ENCODE results near the gene COX10. TPM values are rescaled to one million over a fixed set of nuclear protein-coding genes. Genes with fewer than 3 reads are reported as not detected.
"Not testable (repeated sequence)": the region's sequence is repeated elsewhere in the genome, so short reads cannot be mapped to it uniquely, and the experiment has no call there.

Gene COX10
- total RNA-seq, 1 donor from 2014 or later = 33.5 TPM

- no peak overlapping the region for H3K27ac Mint-ChIP-seq
- H3K36me3 Mint-ChIP-seq (ENCODE audit: low read depth) = peaks cover 41% of the 10 kb centered on the region
- peaks cover 23% of the 10 kb centered on the region for H3K4me1 Mint-ChIP-seq
- no peak for DNase-seq
- H3K27me3 Mint-ChIP-seq = no peaks in the 10 kb centered on the region
- no peak overlapping the region for H3K4me3 Mint-ChIP-seq
- H3K9me3 Mint-ChIP-seq = peaks cover 12% of the 10 kb centered on the region
- intact Hi-C loops (cut with micrococcal nuclease) = loop anchor here (2.0 kb wide), 1 partner anchor 14 kb away; no protein-coding TSS in a partner anchor
Observed at GRCh38 chr17:14152721-14153120, 83.4 kb downstream of the COX10 start.

GRCh38 chr17:14153374-14153773 is 84.1 kb downstream of the COX10 start:
- DNase-seq = no peak
- peaks cover 39% of the 10 kb centered on the region for H3K36me3 Mint-ChIP-seq (ENCODE audit: low read depth)
- peaks cover 25% of the 10 kb centered on the region for H3K4me1 Mint-ChIP-seq
- peaks cover 12% of the 10 kb centered on the region for H3K9me3 Mint-ChIP-seq
- no peak overlapping the region for H3K27ac Mint-ChIP-seq
- H3K4me3 Mint-ChIP-seq = no peak overlapping the region
- intact Hi-C loops (cut with micrococcal nuclease) = loop anchor here (2.0 kb wide), 1 partner anchor 15 kb away; no protein-coding TSS in a partner anchor
- H3K27me3 Mint-ChIP-seq = no peaks in the 10 kb centered on the region

- Mint-ChIP-seq H3K4me3 (no peak overlapping the region), H3K36me3 (ENCODE audit: low read depth) (peaks cover 38% of the 10 kb centered on the region), H3K9me3 (peaks cover 12% of the 10 kb centered on the region), H3K27ac (peak overlapping the region; percentile 60), H3K4me1 (peaks cover 20% of the 10 kb centered on the region), H3K27me3 (no peaks in the 10 kb centered on the region)
- intact Hi-C loops (cut with micrococcal nuclease) = no loop called here
- DNase-seq = no peak
Observed at GRCh38 chr17:14156689-14157088, 87.4 kb downstream of the COX10 start.

- intact Hi-C loops (cut with micrococcal nuclease) = no loop called here
- H3K4me1 Mint-ChIP-seq = peaks cover 18% of the 10 kb centered on the region
- no peak overlapping the region for H3K27ac Mint-ChIP-seq
- peaks cover 6% of the 10 kb centered on the region for H3K9me3 Mint-ChIP-seq
- H3K27me3 Mint-ChIP-seq = no peaks in the 10 kb centered on the region
- peaks cover 35% of the 10 kb centered on the region for H3K36me3 Mint-ChIP-seq (ENCODE audit: low read depth)
- H3K4me3 Mint-ChIP-seq = no peak overlapping the region
- DNase-seq = no peak
Observed at GRCh38 chr17:14157822-14158221, 88.5 kb downstream of the COX10 start.

GRCh38 chr17:14158707-14159106 is 89.4 kb downstream of the COX10 start:
- H3K36me3 Mint-ChIP-seq (ENCODE audit: low read depth) = peaks cover 33% of the 10 kb centered on the region

GRCh38 chr17:14161419-14161818 is 92.1 kb downstream of the COX10 start:
- Mint-ChIP-seq H3K27me3 (no peaks in the 10 kb centered on the region), H3K4me3 (no peak overlapping the region), H3K4me1 (peaks cover 25% of the 10 kb centered on the region), H3K9me3 (no peaks in the 10 kb centered on the region), H3K27ac (no peak overlapping the region), H3K36me3 (ENCODE audit: low read depth) (peaks cover 32% of the 10 kb centered on the region)
- intact Hi-C loops (cut with micrococcal nuclease) = no loop called here
- DNase-seq = no peak

More at GRCh38 chr17:14158707-14159106, 89.4 kb downstream of the COX10 start:
- Mint-ChIP-seq H3K4me1 (peaks cover 15% of the 10 kb centered on the region), H3K27ac (no peak overlapping the region), H3K27me3 (no peaks in the 10 kb centered on the region), H3K9me3 (peaks cover 6% of the 10 kb centered on the region), H3K4me3 (no peak overlapping the region)
- DNase-seq = no peak
- intact Hi-C loops (cut with micrococcal nuclease) = no loop called here

- H3K4me1 Mint-ChIP-seq = peaks cover 18% of the 10 kb centered on the region
- H3K36me3 Mint-ChIP-seq (ENCODE audit: low read depth) = peaks cover 55% of the 10 kb centered on the region
- H3K9me3 Mint-ChIP-seq = peaks cover 23% of the 10 kb centered on the region
- H3K27ac Mint-ChIP-seq = peak overlapping the region; percentile 10
- no peak for DNase-seq
- no peak overlapping the region for H3K4me3 Mint-ChIP-seq
- no peaks in the 10 kb centered on the region for H3K27me3 Mint-ChIP-seq
- intact Hi-C loops (cut with micrococcal nuclease) = no loop called here
Observed at GRCh38 chr17:14165616-14166015, 96.3 kb downstream of the COX10 start.

GRCh38 chr17:14167831-14168230 is 98.5 kb downstream of the COX10 start:
- H3K27ac Mint-ChIP-seq; H3K4me3 Mint-ChIP-seq; H3K27me3 Mint-ChIP-seq; DNase-seq; intact Hi-C loops (cut with micrococcal nuclease): not testable (repeated sequence)
- H3K9me3 Mint-ChIP-seq = peaks cover 27% of the 10 kb centered on the region
- peaks cover 51% of the 10 kb centered on the region for H3K36me3 Mint-ChIP-seq (ENCODE audit: low read depth)
- peaks cover 16% of the 10 kb centered on the region for H3K4me1 Mint-ChIP-seq

GRCh38 chr17:14168582-14168981 is 99.3 kb downstream of the COX10 start:
- Mint-ChIP-seq H3K27ac (no peak overlapping the region), H3K4me3 (no peak overlapping the region), H3K27me3 (no peaks in the 10 kb centered on the region), H3K9me3 (peaks cover 27% of the 10 kb centered on the region), H3K4me1 (peaks cover 20% of the 10 kb centered on the region), H3K36me3 (ENCODE audit: low read depth) (peaks cover 54% of the 10 kb centered on the region)
- intact Hi-C loops (cut with micrococcal nuclease) = no loop called here
- no peak for DNase-seq

- peaks cover 27% of the 10 kb centered on the region for H3K9me3 Mint-ChIP-seq
- intact Hi-C loops (cut with micrococcal nuclease) = no loop called here
- H3K4me1 Mint-ChIP-seq = peaks cover 20% of the 10 kb centered on the region
- no peaks in the 10 kb centered on the region for H3K27me3 Mint-ChIP-seq
- H3K4me3 Mint-ChIP-seq = no peak overlapping the region
- no peak for DNase-seq
- no peak overlapping the region for H3K27ac Mint-ChIP-seq
- H3K36me3 Mint-ChIP-seq (ENCODE audit: low read depth) = peaks cover 51% of the 10 kb centered on the region
Observed at GRCh38 chr17:14169287-14169686, 100.0 kb downstream of the COX10 start.

- Mint-ChIP-seq H3K36me3 (ENCODE audit: low read depth) (peaks cover 47% of the 10 kb centered on the region), H3K27ac (no peak overlapping the region), H3K4me1 (peaks cover 17% of the 10 kb centered on the region), H3K27me3 (no peaks in the 10 kb centered on the region), H3K4me3 (no peak overlapping the region), H3K9me3 (peaks cover 27% of the 10 kb centered on the region)
- DNase-seq = no peak
- intact Hi-C loops (cut with micrococcal nuclease) = no loop called here
Observed at GRCh38 chr17:14169901-14170300, 100.6 kb downstream of the COX10 start.

GRCh38 chr17:14176989-14177388 is 107.7 kb downstream of the COX10 start:
- peaks cover 15% of the 10 kb centered on the region for H3K36me3 Mint-ChIP-seq (ENCODE audit: low read depth)
- H3K27me3 Mint-ChIP-seq; H3K4me1 Mint-ChIP-seq; H3K9me3 Mint-ChIP-seq; DNase-seq; H3K4me3 Mint-ChIP-seq; intact Hi-C loops (cut with micrococcal nuclease); H3K27ac Mint-ChIP-seq: not testable (repeated sequence)

GRCh38 chr17:14177801-14178200 is 108.5 kb downstream of the COX10 start:
- H3K27ac Mint-ChIP-seq; H3K4me3 Mint-ChIP-seq; DNase-seq; H3K9me3 Mint-ChIP-seq; H3K4me1 Mint-ChIP-seq; H3K27me3 Mint-ChIP-seq; intact Hi-C loops (cut with micrococcal nuclease): not testable (repeated sequence)
- H3K36me3 Mint-ChIP-seq (ENCODE audit: low read depth) = peaks cover 14% of the 10 kb centered on the region

GRCh38 chr17:14179951-14180350 is 110.6 kb downstream of the COX10 start:
- H3K27ac Mint-ChIP-seq; H3K9me3 Mint-ChIP-seq; intact Hi-C loops (cut with micrococcal nuclease); H3K4me3 Mint-ChIP-seq; DNase-seq; H3K4me1 Mint-ChIP-seq; H3K27me3 Mint-ChIP-seq: not testable (repeated sequence)
- peaks cover 14% of the 10 kb centered on the region for H3K36me3 Mint-ChIP-seq (ENCODE audit: low read depth)

- H3K27me3 Mint-ChIP-seq; H3K4me3 Mint-ChIP-seq; H3K4me1 Mint-ChIP-seq; H3K27ac Mint-ChIP-seq; intact Hi-C loops (cut with micrococcal nuclease); H3K9me3 Mint-ChIP-seq; DNase-seq: not testable (repeated sequence)
- peaks cover 14% of the 10 kb centered on the region for H3K36me3 Mint-ChIP-seq (ENCODE audit: low read depth)
Observed at GRCh38 chr17:14182084-14182483, 112.8 kb downstream of the COX10 start.
